ENCODE data around the gene RSPO3. TPM values are rescaled to one million over a fixed set of nuclear protein-coding genes. Genes with fewer than 3 reads are reported as not detected.

The RSPO3 gene
- total RNA-seq, 2 experiments from 2014 or later: not detected

DNA sequence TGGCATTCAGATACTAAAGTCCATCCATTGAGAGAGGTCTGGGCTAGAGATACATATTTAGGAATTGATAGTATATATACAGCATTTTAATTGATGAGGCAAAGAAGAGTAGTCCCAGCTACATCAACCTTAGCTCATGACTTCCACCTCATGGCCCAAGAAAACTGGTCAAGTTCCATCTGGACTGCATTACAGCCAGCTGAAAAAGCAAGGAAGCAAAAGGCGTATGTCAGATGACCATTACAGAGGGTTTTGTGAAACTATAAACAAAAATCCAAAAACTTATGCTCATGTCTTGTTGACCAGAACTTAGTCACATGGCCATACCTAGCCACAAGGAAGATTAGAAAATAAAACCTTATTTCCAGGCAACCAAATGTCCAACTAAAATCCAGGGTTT, 101.4 kb downstream of the RSPO3 start:
- Histone ChIP-seq H2AFZ (ENCODE audit: low read length) (no peak overlapping the region), H4K20me1 (ENCODE audit: insufficient read depth, low read length) (no peaks in the 10 kb centered on the region), H3K36me3 (ENCODE audit: insufficient read depth, low read length) (no peaks in the 10 kb centered on the region), H3K27ac (ENCODE audit: low read depth, low read length, poor library complexity, severe bottlenecking) (no peak overlapping the region), H3K9me3 (ENCODE audit: low read length) (no peaks in the 10 kb centered on the region), H3K4me2 (ENCODE audit: low read length) (no peak overlapping the region), H3K4me3 (ENCODE audit: low read depth, low read length, poor library complexity, severe bottlenecking) (no peak overlapping the region), H3K4me1 (ENCODE audit: insufficient read depth, low read length, poor library complexity, severe bottlenecking) (no peaks in the 10 kb centered on the region), H3K9me2 (ENCODE audit: insufficient read depth, low read length) (no peaks in the 10 kb centered on the region), H3K79me2 (ENCODE audit: insufficient read depth, low read depth, low read length) (no peaks in the 10 kb centered on the region)
- CTCF ChIA-PET (ENCODE audit: unreplicated experiment): no interaction called here
- POLR2A ChIA-PET: interaction anchor here (0.6 to 0.7 kb wide), 2 partner anchors 86 to 216 kb away, joined by 3 to 5 read pairs; no protein-coding TSS in a partner anchor
- TF ChIP-seq EZH2phosphoT487 (IDR thresholded peaks at IDR 0.05; ENCODE audit: borderline replicate concordance, low read depth, low read length): no peak
- TF ChIP-seq, protein P1, sequence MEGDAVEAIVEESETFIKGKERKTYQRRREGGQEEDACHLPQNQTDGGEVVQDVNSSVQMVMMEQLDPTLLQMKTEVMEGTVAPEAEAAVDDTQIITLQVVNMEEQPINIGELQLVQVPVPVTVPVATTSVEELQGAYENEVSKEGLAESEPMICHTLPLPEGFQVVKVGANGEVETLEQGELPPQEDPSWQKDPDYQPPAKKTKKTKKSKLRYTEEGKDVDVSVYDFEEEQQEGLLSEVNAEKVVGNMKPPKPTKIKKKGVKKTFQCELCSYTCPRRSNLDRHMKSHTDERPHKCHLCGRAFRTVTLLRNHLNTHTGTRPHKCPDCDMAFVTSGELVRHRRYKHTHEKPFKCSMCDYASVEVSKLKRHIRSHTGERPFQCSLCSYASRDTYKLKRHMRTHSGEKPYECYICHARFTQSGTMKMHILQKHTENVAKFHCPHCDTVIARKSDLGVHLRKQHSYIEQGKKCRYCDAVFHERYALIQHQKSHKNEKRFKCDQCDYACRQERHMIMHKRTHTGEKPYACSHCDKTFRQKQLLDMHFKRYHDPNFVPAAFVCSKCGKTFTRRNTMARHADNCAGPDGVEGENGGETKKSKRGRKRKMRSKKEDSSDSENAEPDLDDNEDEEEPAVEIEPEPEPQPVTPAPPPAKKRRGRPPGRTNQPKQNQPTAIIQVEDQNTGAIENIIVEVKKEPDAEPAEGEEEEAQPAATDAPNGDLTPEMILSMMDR (conservative IDR thresholded peaks at IDR 0.05; ENCODE audit: low read length): no peak
- intact Hi-C loops (cut with micrococcal nuclease; ENCODE audit: unreplicated experiment): no loop called here
- BruUV-seq (replicated peaks): no TSS peak
- no peak for DNase-seq (ENCODE audit: low spot score)

- ChIA-PET CTCF (ENCODE audit: unreplicated experiment) (no interaction called here), POLR2A (interaction anchor here (0.6 kb wide), 1 partner anchor 124 kb away, joined by 3 read pairs; no protein-coding TSS in a partner anchor)
- Histone ChIP-seq H3K4me1 (ENCODE audit: insufficient read depth, low read length, poor library complexity, severe bottlenecking) (no peaks in the 10 kb centered on the region), H3K36me3 (ENCODE audit: insufficient read depth, low read length) (no peaks in the 10 kb centered on the region), H3K9me3 (ENCODE audit: low read length) (no peaks in the 10 kb centered on the region), H4K20me1 (ENCODE audit: insufficient read depth, low read length) (no peaks in the 10 kb centered on the region), H3K4me2 (ENCODE audit: low read length) (no peak overlapping the region), H2AFZ (ENCODE audit: low read length) (no peak overlapping the region), H3K9me2 (ENCODE audit: insufficient read depth, low read length) (no peaks in the 10 kb centered on the region), H3K4me3 (ENCODE audit: low read depth, low read length, poor library complexity, severe bottlenecking) (no peak overlapping the region), H3K27ac (ENCODE audit: low read depth, low read length, poor library complexity, severe bottlenecking) (no peak overlapping the region), H3K79me2 (ENCODE audit: insufficient read depth, low read depth, low read length) (no peaks in the 10 kb centered on the region)
- no TSS peak for BruUV-seq (replicated peaks)
- intact Hi-C loops (cut with micrococcal nuclease; ENCODE audit: unreplicated experiment): no loop called here
- DNase-seq (ENCODE audit: low spot score): no peak
- TF ChIP-seq, protein P1 (conservative IDR thresholded peaks at IDR 0.05; ENCODE audit: low read length): no peak
- TF ChIP-seq EZH2phosphoT487 (IDR thresholded peaks at IDR 0.05; ENCODE audit: borderline replicate concordance, low read depth, low read length): no peak
These were observed 102.7 kb downstream of the RSPO3 start for GRCh38 chr6:127221201-127221600.

- H4K20me1 ChIP-seq (ENCODE audit: insufficient read depth, low read length): no peaks in the 10 kb centered on the region
- no peaks in the 10 kb centered on the region for H3K9me3 ChIP-seq (ENCODE audit: low read length)
- POLR2A ChIA-PET: no interaction called here
- no peak overlapping the region for H3K4me2 ChIP-seq (ENCODE audit: low read length)
- no peak overlapping the region for H2AFZ ChIP-seq (ENCODE audit: low read length)
- CTCF ChIA-PET (ENCODE audit: unreplicated experiment): no interaction called here
- H3K79me2 ChIP-seq (ENCODE audit: insufficient read depth, low read depth, low read length): no peaks in the 10 kb centered on the region
- intact Hi-C loops (cut with micrococcal nuclease; ENCODE audit: unreplicated experiment): no loop called here
- BruUV-seq (replicated peaks): no TSS peak
- no peaks in the 10 kb centered on the region for H3K4me1 ChIP-seq (ENCODE audit: insufficient read depth, low read length, poor library complexity, severe bottlenecking)
- no peak for DNase-seq (ENCODE audit: low spot score)
- TF ChIP-seq, protein P1 (conservative IDR thresholded peaks at IDR 0.05; ENCODE audit: low read length): no peak
- TF ChIP-seq EZH2phosphoT487 (IDR thresholded peaks at IDR 0.05; ENCODE audit: borderline replicate concordance, low read depth, low read length): no peak
- no peak overlapping the region for H3K27ac ChIP-seq (ENCODE audit: low read depth, low read length, poor library complexity, severe bottlenecking)
- no peak overlapping the region for H3K4me3 ChIP-seq (ENCODE audit: low read depth, low read length, poor library complexity, severe bottlenecking)
- H3K36me3 ChIP-seq (ENCODE audit: insufficient read depth, low read length): no peaks in the 10 kb centered on the region
- H3K9me2 ChIP-seq (ENCODE audit: insufficient read depth, low read length): no peaks in the 10 kb centered on the region
These were observed 103.9 kb downstream of the RSPO3 start for GRCh38 chr6:127222418-127222817.
